ENCODE data around the gene ZNF813. TPM values are rescaled to one million over a fixed set of nuclear protein-coding genes. Genes with fewer than 3 reads are reported as not detected.
A peak's percentile ranks its signal among the peaks of the same experiment; 100 is the strongest.
"Not testable (repeated sequence)": the region's sequence is repeated elsewhere in the genome, so short reads cannot be mapped to it uniquely, and the experiment has no call there.

Gene ZNF813
- 1 to 10 TPM; 4.5 to 5.6 TPM for total RNA-seq

GRCh38 chr19:53467485-53468262 lies at the start of gene ZNF813:
TSS of gene ZNF813 (plus strand) at chr19:53467733. CDS start at chr19:53483823, 16,090 bp downstream.
- peaks cover 21% of the 10 kb centered on the region for H3K27me3 Mint-ChIP-seq (ENCODE audit: low read depth)
- intact Hi-C loops (cut with micrococcal nuclease) = loop anchor here (1.0 to 5.0 kb wide), 5 partner anchors 36 to 364 kb away; partner anchors contain the start of genes ZNF160, ZNF331, ZNF761 and ZNF765

DNA sequence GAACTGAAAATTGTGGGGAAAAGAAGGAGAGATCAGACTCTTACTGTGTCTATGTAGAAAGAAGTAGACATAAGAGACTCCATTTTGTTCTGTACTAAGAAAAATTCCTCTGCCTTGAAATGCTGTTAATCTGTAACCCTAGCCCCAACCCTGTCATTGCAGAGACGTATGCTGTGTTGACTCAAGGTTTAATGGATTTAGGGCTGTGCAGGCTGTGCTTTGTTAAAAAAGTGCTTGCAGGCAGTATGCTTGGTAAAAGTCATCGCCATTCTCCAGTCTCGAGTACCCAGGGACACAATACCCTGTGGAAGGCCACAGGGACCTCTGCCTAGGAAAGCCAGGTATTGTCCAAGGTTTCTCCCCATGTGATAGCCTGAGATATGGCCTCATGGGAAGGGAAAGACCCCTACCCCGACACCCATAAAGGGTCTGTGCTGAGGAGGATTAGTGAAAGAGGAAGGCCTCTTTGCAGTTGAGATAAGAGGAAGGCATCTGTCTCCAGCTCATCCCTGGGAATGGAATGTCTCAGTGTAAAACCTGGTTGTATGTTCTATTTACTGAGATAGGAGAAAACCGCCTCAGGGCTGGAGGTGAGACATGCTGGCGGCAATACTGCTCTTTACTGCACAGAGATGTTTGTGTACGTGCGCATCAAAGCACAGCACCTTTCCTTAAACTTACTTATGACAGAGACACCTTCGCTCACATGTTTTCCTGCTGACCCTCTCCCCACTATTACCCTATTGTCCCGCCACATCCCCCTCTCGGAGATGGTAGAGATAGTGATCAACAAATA lies 46.8 kb upstream of the ZNF813 start:
- H3K36me3 Mint-ChIP-seq (ENCODE audit: low read depth); intact Hi-C loops (cut with micrococcal nuclease); CTCF ChIA-PET: not testable (repeated sequence)

More at GRCh38 chr19:53467485-53468262, at the start of gene ZNF813:
- peak within 1 kb of the TSS; percentile 83 for H3K27ac Mint-ChIP-seq
- H3K36me3 Mint-ChIP-seq (ENCODE audit: low read depth) = peaks cover 36% of the 10 kb centered on the region
- peaks cover 22% of the 10 kb centered on the region for H3K9me3 Mint-ChIP-seq
- peaks cover 20% of the 10 kb centered on the region for H3K4me1 Mint-ChIP-seq (ENCODE audit: low read depth)
- peak; percentile 98 for DNase-seq
- peak within 1 kb of the TSS; percentile 88 for H3K4me3 Mint-ChIP-seq
- CTCF ChIA-PET = no interaction called here

DNA sequence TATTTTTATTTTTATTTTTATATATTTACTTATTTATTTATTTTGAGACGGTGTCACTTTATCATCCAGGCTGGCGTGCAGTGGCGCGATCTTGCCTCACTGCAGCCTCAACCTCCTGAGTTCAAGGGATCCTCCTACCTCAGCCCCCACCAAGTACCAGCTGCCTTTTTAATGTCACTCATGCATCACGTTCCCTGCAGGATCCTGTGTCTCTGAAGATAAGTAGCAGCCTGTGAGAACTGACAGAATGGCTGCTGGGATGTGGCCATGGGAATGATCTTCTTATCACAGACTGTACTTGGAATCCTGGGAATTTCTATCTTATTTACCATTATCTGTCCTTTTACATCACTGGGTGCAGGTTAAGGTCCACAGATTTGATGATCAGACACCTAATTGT lies 45.0 kb upstream of the ZNF813 start:
- H3K9me3 Mint-ChIP-seq = peaks cover 11% of the 10 kb centered on the region
- H3K27ac Mint-ChIP-seq = no peak overlapping the region
- intact Hi-C loops (cut with micrococcal nuclease) = no loop called here
- no peak overlapping the region for H3K4me3 Mint-ChIP-seq
- H3K36me3 Mint-ChIP-seq (ENCODE audit: low read depth) = peaks cover 7% of the 10 kb centered on the region
- peaks cover 2% of the 10 kb centered on the region for H3K27me3 Mint-ChIP-seq (ENCODE audit: low read depth)
- DNase-seq = no peak
- CTCF ChIA-PET = no interaction called here
- no peaks in the 10 kb centered on the region for H3K4me1 Mint-ChIP-seq (ENCODE audit: low read depth)

More for the DNA sequence above, 46.8 kb upstream of the ZNF813 start:
- DNase-seq; H3K27ac Mint-ChIP-seq; H3K27me3 Mint-ChIP-seq (ENCODE audit: low read depth); H3K4me3 Mint-ChIP-seq; H3K4me1 Mint-ChIP-seq (ENCODE audit: low read depth): not testable (repeated sequence)
- peaks cover 22% of the 10 kb centered on the region for H3K9me3 Mint-ChIP-seq

DNA sequence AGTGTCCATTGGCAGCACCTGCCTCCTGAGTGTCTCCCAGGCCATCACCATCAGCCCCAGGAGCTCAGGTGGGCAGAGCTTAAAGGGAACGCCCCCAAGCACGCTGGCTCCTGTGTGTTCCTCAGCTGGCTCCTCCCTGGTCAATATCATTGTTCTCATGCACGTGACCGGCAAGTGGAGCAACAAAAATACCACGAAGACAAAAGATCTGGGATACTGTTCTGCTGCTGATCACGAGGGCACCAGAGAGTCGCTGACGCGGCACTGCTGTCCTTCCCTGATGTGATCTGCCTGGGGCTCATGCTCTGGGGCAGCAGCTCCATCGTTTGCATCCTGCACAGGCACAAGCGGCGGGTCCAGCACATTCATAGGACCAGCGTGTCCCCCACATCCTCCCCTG lies 44.5 kb upstream of the ZNF813 start:
- H3K27ac Mint-ChIP-seq; H3K36me3 Mint-ChIP-seq (ENCODE audit: low read depth); H3K27me3 Mint-ChIP-seq (ENCODE audit: low read depth); DNase-seq; H3K9me3 Mint-ChIP-seq; CTCF ChIA-PET; intact Hi-C loops (cut with micrococcal nuclease); H3K4me3 Mint-ChIP-seq; H3K4me1 Mint-ChIP-seq (ENCODE audit: low read depth): not testable (repeated sequence)

GRCh38 chr19:53423680-53424079 lies 43.9 kb upstream of the ZNF813 start:
- H3K27me3 Mint-ChIP-seq (ENCODE audit: low read depth); H3K4me3 Mint-ChIP-seq; H3K27ac Mint-ChIP-seq; intact Hi-C loops (cut with micrococcal nuclease); H3K9me3 Mint-ChIP-seq; H3K36me3 Mint-ChIP-seq (ENCODE audit: low read depth); DNase-seq; H3K4me1 Mint-ChIP-seq (ENCODE audit: low read depth): not testable (repeated sequence)
- CTCF ChIA-PET = interaction anchor here (0.7 kb wide), 1 partner anchor 132 kb away, joined by 3 read pairs; no protein-coding TSS in a partner anchor

- CTCF ChIA-PET = interaction anchor here (0.6 to 1.5 kb wide), 14 partner anchors 8 to 615 kb away, joined by 3 to 9 read pairs (median 4); no protein-coding TSS in a partner anchor
- Mint-ChIP-seq H3K4me3 (no peak overlapping the region), H3K27ac (no peak overlapping the region), H3K4me1 (ENCODE audit: low read depth) (no peaks in the 10 kb centered on the region), H3K36me3 (ENCODE audit: low read depth) (no peaks in the 10 kb centered on the region), H3K27me3 (ENCODE audit: low read depth) (peaks cover 2% of the 10 kb centered on the region), H3K9me3 (peaks cover 2% of the 10 kb centered on the region)
- DNase-seq = peak; percentile 82
- intact Hi-C loops (cut with micrococcal nuclease) = loop anchor here (1.0 kb wide), 1 partner anchor 321 kb away; no protein-coding TSS in a partner anchor
Measured at GRCh38 chr19:53424968-53425597, 42.5 kb upstream of the ZNF813 start.

GRCh38 chr19:53431399-53432087 lies 36.0 kb upstream of the ZNF813 start, which contains the start of gene ZNF761:
TSS of gene ZNF761 (plus strand) at chr19:53431984. CDS start at chr19:53447269, 15,285 bp downstream.
- peaks cover 21% of the 10 kb centered on the region for H3K4me1 Mint-ChIP-seq (ENCODE audit: low read depth)
- CTCF ChIA-PET = no interaction called here

DNA sequence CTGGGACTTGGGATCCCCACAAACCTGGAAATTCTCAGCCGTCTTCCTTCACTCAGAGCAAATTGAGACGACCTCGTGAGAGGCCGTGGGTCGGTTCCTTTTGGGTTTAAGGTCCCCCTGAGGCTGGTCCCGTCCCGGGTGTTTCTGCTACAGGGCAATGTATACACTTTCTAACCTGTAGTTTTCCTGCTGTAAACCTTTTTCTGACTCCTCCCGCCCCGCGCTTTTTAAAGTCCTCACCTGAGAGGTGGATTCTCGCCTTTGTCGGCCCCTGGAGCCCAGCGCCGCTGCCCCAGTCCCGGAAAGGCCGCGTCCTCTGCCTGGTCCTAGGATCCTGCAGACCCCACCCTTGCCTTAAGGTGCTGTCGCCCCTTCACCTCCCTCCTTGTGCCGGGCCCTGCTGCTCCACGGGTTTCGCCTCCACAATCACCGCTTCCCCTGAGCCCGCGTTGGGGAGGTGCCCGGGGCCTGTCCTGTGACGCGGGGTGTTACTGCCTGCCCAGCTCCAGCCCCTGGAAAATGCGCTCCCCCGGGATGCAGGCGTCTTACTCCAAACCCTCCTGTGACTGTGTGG lies 35.4 kb upstream of the ZNF813 start:
- Mint-ChIP-seq H3K4me3 (peak overlapping the region; percentile 83), H3K36me3 (ENCODE audit: low read depth) (peaks cover 46% of the 10 kb centered on the region), H3K4me1 (ENCODE audit: low read depth) (peaks cover 21% of the 10 kb centered on the region), H3K27ac (peak overlapping the region; percentile 88), H3K27me3 (ENCODE audit: low read depth) (no peaks in the 10 kb centered on the region), H3K9me3 (peaks cover 13% of the 10 kb centered on the region)
- CTCF ChIA-PET = no interaction called here
- intact Hi-C loops (cut with micrococcal nuclease) = no loop called here
- peak; percentile 37 for DNase-seq

More at GRCh38 chr19:53431399-53432087, 36.0 kb upstream of the ZNF813 start, which contains the start of gene ZNF761:
- DNase-seq = peak; percentile 97
- no peaks in the 10 kb centered on the region for H3K27me3 Mint-ChIP-seq (ENCODE audit: low read depth)
- peak within 1 kb of the TSS; percentile 88 for H3K27ac Mint-ChIP-seq
- intact Hi-C loops (cut with micrococcal nuclease) = loop anchor here (1.0 to 2.0 kb wide), 5 partner anchors 36 to 436 kb away; partner anchors contain the start of genes MYADM, ZNF525 and ZNF813
- peaks cover 13% of the 10 kb centered on the region for H3K9me3 Mint-ChIP-seq
- H3K4me3 Mint-ChIP-seq = peak within 1 kb of the TSS; percentile 83
- peaks cover 39% of the 10 kb centered on the region for H3K36me3 Mint-ChIP-seq (ENCODE audit: low read depth)

- DNase-seq; intact Hi-C loops (cut with micrococcal nuclease); H3K27me3 Mint-ChIP-seq (ENCODE audit: low read depth); H3K4me3 Mint-ChIP-seq; H3K27ac Mint-ChIP-seq; H3K4me1 Mint-ChIP-seq (ENCODE audit: low read depth); CTCF ChIA-PET: not testable (repeated sequence)
- Mint-ChIP-seq H3K36me3 (ENCODE audit: low read depth) (peaks cover 88% of the 10 kb centered on the region), H3K9me3 (peaks cover 45% of the 10 kb centered on the region)
Measured at GRCh38 chr19:53443809-53444208, 23.7 kb upstream of the ZNF813 start.

DNA sequence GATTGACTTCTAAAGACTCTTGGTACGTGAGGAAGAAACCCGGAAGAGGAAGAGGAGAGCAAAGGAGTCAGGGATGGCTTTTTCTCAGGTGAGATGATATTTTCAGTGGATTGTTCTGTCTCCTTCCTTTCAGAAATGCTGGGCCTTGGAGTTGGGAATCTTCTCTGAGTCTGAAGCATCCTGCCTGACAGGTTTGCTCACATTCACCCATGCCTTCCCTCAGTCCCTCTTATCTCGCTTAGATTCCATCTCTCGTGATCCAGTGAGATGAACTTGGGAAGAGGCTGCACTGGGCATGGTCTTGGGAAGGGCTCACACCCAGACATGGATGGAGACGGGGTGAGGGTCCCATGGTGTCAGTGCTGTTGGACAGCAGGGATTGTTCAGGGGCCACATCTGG lies 20.3 kb upstream of the ZNF813 start:
- H3K27me3 Mint-ChIP-seq (ENCODE audit: low read depth); H3K4me3 Mint-ChIP-seq; H3K4me1 Mint-ChIP-seq (ENCODE audit: low read depth); H3K27ac Mint-ChIP-seq; DNase-seq; CTCF ChIA-PET; intact Hi-C loops (cut with micrococcal nuclease): not testable (repeated sequence)
- Mint-ChIP-seq H3K36me3 (ENCODE audit: low read depth) (peaks cover 89% of the 10 kb centered on the region), H3K9me3 (peaks cover 51% of the 10 kb centered on the region)

- no peak for DNase-seq
- Mint-ChIP-seq H3K4me3 (no peak overlapping the region), H3K36me3 (ENCODE audit: low read depth) (peaks cover 82% of the 10 kb centered on the region), H3K27me3 (ENCODE audit: low read depth) (no peaks in the 10 kb centered on the region), H3K9me3 (peaks cover 73% of the 10 kb centered on the region), H3K27ac (no peak overlapping the region), H3K4me1 (ENCODE audit: low read depth) (no peaks in the 10 kb centered on the region)
- intact Hi-C loops (cut with micrococcal nuclease) = no loop called here
- CTCF ChIA-PET = no interaction called here
Measured at GRCh38 chr19:53455828-53456227, 11.7 kb upstream of the ZNF813 start.
